Gastroesophageal sphincter (tissue), 4 donors: ENCODE data around the gene LONP2. TPM values are rescaled to one million over a fixed set of nuclear protein-coding genes. Genes with fewer than 3 reads are reported as not detected.

Experiments used
- ATAC-seq: fragments of 150-250 bp; one replicate; pipeline ENCODE4 v1.9.1; 2016; ENCODE audit warnings: mild to moderate bottlenecking, moderate library complexity
- H3K27ac ChIP-seq, 4 donors: fragments of 200-600 bp; sonication (generic) in 3 of 4; 1 replicate in 3 of 4; 2 replicates in 1 of 4; pipeline ENCODE4 v1.5.1; 2016 to 2019
- H3K27me3 ChIP-seq: fragments of 200-600 bp; sonication (generic); one replicate; pipeline ENCODE4 v1.5.1; 2019
- H3K36me3 ChIP-seq, 2 donors: fragments of 200-600 bp; sonication (generic); one replicate each; pipeline ENCODE4 v1.5.1; 2019; ENCODE audit warnings: control low read depth in 1 of 2
- H3K4me1 ChIP-seq, 3 donors: fragments of 200-600 bp; sonication (generic); 1 replicate in 2 of 3; 2 replicates in 1 of 3; pipeline ENCODE4 v1.5.1; 2016 to 2019; ENCODE audit warnings: control low read depth in 2 of 3
- H3K4me3 ChIP-seq, 2 donors: fragments of 200-600 bp; sonication (generic); one replicate each; pipeline ENCODE4 v1.5.1; 2019; ENCODE audit warnings: mild to moderate bottlenecking in 1 of 2, moderate library complexity in 1 of 2
- H3K9me3 ChIP-seq, 3 donors: fragments of 200-600 bp; sonication (generic); one replicate each; pipeline ENCODE4 v1.5.1; 2017 to 2019; ENCODE audit warnings: control low read depth in 2 of 3
- CTCF ChIP-seq, 4 experiments: fragments of 200-600 bp in 2 of 4; fragments of 450-650 bp in 2 of 4; sonication (generic) in 1 of 4; IDR thresholded peaks; one replicate each; pipeline ENCODE4 v1.5.1; 2017 to 2019; ENCODE audit warnings: antibody characterized with exemption in 4 of 4, mild to moderate bottlenecking in 2 of 4, moderate library complexity in 2 of 4
- EP300 ChIP-seq: sonication (generic); formaldehyde crosslinking; IDR thresholded peaks from one replicate; pipeline ENCODE4 v1.6.1; 2017; ENCODE audit warnings: antibody characterized with exemption, mild to moderate bottlenecking
- POLR2A ChIP-seq, 2 donors: fragments of 450-650 bp; IDR thresholded peaks; one replicate each; pipeline ENCODE4 v1.6.1; 2017; ENCODE audit warnings: antibody characterized with exemption in 2 of 2, mild to moderate bottlenecking in 2 of 2, moderate library complexity in 1 of 2
- POLR2AphosphoS5 ChIP-seq: sonication (generic); formaldehyde crosslinking; IDR thresholded peaks from one replicate; pipeline ENCODE4 v1.6.1; 2017; ENCODE audit warnings: antibody characterized with exemption
- WGBS, 2 donors: methylation state at CpG; one replicate each; pipeline ENCODE4 v1.1.5; 2018; ENCODE audit warnings: low coverage in 1 of 2; 5-methylcytosine and 5-hydroxymethylcytosine counted together
- total RNA-seq, 4 donors: library from RNA; depleted of rRNA; stranded (reverse); fragments of >200 nt; gene quantifications; one replicate each; pipeline ENCODE4 v1.1.0, GENCODE V29; 2016

Gene LONP2
- total RNA-seq, 4 donors from 2014 or later: 61.5 to 83.7 (median 72.3) TPM

- peaks cover 0 to 53% (median 3%) of the 10 kb centered on the region in 3 donors for H3K4me1 ChIP-seq
- peak in 1 of 2 donors; percentile 1 for TF ChIP-seq POLR2A (IDR thresholded peaks at IDR 0.05)
- no peak for TF ChIP-seq EP300
- no peak for TF ChIP-seq POLR2AphosphoS5
- WGBS, 2 donors: no CpG with 5 or more reads among the region's 103 CpGs
- H3K27ac ChIP-seq: peak overlapping the region; percentile 85 to 100 (median 98)
- H3K27me3 ChIP-seq: no peaks in the 10 kb centered on the region
- peak overlapping the region; percentile 51 to 97 for H3K4me3 ChIP-seq
- ATAC-seq: peak; percentile 73
- no peaks in the 10 kb centered on the region for H3K36me3 ChIP-seq
- H3K9me3 ChIP-seq: no peaks in the 10 kb centered on the region
These were observed 140.6 kb downstream of the LONP2 start for GRCh38 chr16:48384520-48385252.

- 0% methylated on average over 2 of the region's 105 CpGs; no CpG with 5 or more reads in 1 of the 2 donors for WGBS, 2 donors
- H3K4me3 ChIP-seq: peak within 1 kb of the TSS; percentile 51 to 97
- no peaks in the 10 kb centered on the region for H3K27me3 ChIP-seq
- H3K36me3 ChIP-seq: no peaks in the 10 kb centered on the region
- ATAC-seq: peak; percentile 91
- H3K27ac ChIP-seq: peak within 1 kb of the TSS; percentile 85 to 100 (median 98)
- H3K9me3 ChIP-seq: no peaks in the 10 kb centered on the region
- TF ChIP-seq POLR2AphosphoS5: peak; percentile 43
- TF ChIP-seq EP300: no peak
- TF ChIP-seq CTCF (IDR thresholded peaks at IDR 0.05): peak in 1 of 4 experiments; percentile 18
- TF ChIP-seq POLR2A (IDR thresholded peaks at IDR 0.05): peak; percentile 69 to 77
- H3K4me1 ChIP-seq: peaks cover 0 to 45% (median 0%) of the 10 kb centered on the region in 3 donors
These were observed 141.4 kb downstream of the LONP2 start, which contains the start of gene SIAH1 for GRCh38 chr16:48385253-48386150. Gene SIAH1 (minus strand): TSS chr16:48385413. CDS start chr16:48362428, 22,985 bp downstream.

- 83 to 87% methylated on average over 11 to 17 of the region's 17 CpGs for WGBS, 2 donors
- Histone ChIP-seq H3K36me3 (no peaks in the 10 kb centered on the region), H3K27ac (peak overlapping the region in 3 of 4 donors; percentile 23 to 100 (median 98)), H3K4me1 (peaks cover 0 to 32% (median 0%) of the 10 kb centered on the region in 3 donors), H3K9me3 (no peaks in the 10 kb centered on the region), H3K27me3 (no peaks in the 10 kb centered on the region), H3K4me3 (no peak overlapping the region)
- TF ChIP-seq POLR2AphosphoS5 (no peak), CTCF (IDR thresholded peaks at IDR 0.05) (no peak), EP300 (no peak), POLR2A (IDR thresholded peaks at IDR 0.05) (no peak)
- no peak for ATAC-seq
These were observed 142.6 kb downstream of the LONP2 start for GRCh38 chr16:48386559-48387312.

GRCh38 chr16:48392407-48392806 lies 148.3 kb downstream of the LONP2 start:
- H3K27ac ChIP-seq: no peak overlapping the region
- no peak overlapping the region for H3K4me3 ChIP-seq
- H3K9me3 ChIP-seq: no peaks in the 10 kb centered on the region
- ATAC-seq: no peak
- WGBS, 2 donors: 79 to 95% methylated on average over 4 to 5 of the region's 5 CpGs
- TF ChIP-seq POLR2A (IDR thresholded peaks at IDR 0.05) (no peak), EP300 (no peak), POLR2AphosphoS5 (no peak), CTCF (IDR thresholded peaks at IDR 0.05) (no peak)
- no peaks in the 10 kb centered on the region for H3K27me3 ChIP-seq
- no peaks in the 10 kb centered on the region for H3K36me3 ChIP-seq
- H3K4me1 ChIP-seq: no peaks in the 10 kb centered on the region
